Middle frontal gyrus (tissue), 1 donor: ENCODE results near the gene SETD5.
A peak's percentile ranks its signal among the peaks of the same experiment; 100 is the strongest.
"Not testable (repeated sequence)": the region's sequence is repeated elsewhere in the genome, so short reads cannot be mapped to it uniquely, and the experiment has no call there.

Experiments
- DNase-seq: peaks from one replicate; pipeline ENCODE4 v3.0.0-alpha.2; 2015; ENCODE audit warnings: low spot score; ENCODE audit errors: extremely low spot score

The SETD5 gene

DNA sequence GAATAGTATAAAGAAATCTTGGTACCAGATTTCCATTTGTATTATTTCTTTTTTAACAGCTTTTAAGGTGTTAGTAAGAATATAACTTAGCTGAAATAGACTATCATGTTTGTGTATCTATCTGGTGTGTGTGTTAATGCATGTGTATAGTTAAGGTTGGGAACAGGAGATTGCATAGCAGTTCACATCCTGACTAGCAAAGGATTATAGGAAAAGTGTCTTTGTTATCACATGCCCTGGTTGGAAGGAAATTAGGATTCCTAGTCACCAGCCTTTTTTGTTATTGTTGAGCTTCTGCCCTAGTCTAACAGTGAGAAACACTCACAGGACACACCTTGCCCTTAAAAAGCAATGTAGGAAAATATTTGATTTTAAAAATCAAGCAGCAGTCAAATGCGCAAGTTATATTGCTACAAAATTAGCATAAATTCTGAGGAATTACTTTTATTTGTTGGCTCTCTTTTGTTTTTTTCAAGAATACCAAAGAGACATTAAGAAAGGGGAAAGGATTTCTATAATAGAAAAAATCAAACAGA lies 58.2 kb downstream of the SETD5 start:
- no peak for DNase-seq

GRCh38 chr3:9467451-9467850 lies 70.0 kb downstream of the SETD5 start:
- DNase-seq = no peak

DNA sequence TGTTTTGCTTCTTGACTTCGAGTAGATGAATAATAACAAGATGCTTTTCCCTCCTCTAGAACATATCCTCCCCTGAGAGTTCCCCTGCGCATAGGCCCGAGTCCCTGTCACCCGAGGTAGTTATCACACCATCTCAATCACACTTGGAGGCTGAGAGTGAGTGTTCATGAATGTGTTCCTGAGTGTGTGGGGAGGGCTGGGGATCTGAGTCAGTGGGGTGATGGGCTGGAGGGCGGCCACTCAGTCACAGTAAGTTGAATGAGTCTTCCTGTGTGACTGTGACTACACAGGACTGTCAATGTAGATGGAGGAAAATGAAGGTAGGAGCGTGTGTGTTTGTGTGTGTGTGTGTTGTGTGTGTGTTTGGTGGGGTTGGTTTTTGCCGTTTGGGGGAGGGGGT lies 71.0 kb downstream of the SETD5 start:
- DNase-seq = no peak

DNA sequence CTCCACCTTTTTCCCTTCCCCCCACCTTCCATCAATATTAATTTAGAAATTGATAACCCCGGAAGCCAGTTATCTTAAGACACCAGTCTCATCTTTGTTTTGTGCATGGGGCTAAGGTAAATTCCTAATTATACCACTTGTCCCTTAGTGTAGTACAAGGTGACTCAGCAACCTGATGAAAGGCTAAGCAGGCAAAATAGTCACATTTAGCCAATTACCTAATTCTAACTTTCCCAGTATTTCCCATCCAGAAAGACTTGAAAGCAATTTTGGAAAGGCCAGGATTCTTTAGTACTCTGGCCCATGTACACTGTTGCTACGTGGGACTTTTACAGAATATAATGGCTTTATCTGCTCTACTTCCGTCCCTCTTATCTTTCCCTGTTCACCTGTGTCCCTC lies 72.6 kb downstream of the SETD5 start:
- no peak for DNase-seq

DNA sequence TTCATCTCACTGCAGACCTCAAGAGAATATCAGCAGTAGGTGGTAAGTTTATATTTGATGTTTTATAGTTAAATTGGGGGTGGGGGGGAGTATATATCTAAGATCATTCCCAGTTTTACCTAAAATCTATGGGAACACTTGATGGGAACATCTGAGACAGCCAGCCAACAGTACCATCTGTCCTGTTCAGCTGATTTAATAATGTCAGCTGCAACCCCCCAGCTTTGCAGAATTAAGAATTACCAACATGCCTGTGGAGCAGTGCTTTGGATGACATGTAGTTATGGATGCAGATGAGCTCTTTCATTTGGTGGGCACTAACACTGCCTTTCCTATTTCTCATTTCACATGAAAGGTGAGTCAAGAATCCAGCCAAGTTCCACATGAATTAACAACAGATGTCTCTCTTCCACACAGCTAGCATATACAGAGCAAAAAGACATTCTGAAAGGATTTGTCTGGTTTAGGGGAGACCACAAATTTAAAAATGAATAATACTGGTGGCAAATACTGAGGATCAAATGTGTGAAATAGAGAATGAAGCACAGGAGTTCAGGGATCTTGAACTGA lies 76.2 kb downstream of the SETD5 start:
- DNase-seq = no peak

DNA sequence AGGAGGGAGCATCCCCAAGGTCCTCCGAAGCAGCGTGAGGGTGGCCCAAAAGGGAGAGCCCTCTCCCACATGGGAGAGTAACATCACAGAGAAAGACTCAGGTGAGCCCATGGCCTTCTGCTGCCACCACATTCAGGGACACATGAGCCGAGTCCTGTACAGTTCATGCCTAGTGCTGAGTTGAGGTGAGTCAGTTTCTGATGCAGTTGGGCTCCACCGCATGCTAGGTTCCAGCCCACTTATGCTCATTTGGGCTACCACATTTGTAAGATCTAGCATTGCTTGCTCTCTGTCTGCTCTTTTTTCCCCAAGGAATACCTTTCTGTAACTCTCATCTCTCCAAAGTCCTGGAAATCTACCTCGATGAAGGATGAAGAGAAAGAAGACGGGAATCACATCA lies 77.1 kb downstream of the SETD5 start:
- DNase-seq = no peak

DNA sequence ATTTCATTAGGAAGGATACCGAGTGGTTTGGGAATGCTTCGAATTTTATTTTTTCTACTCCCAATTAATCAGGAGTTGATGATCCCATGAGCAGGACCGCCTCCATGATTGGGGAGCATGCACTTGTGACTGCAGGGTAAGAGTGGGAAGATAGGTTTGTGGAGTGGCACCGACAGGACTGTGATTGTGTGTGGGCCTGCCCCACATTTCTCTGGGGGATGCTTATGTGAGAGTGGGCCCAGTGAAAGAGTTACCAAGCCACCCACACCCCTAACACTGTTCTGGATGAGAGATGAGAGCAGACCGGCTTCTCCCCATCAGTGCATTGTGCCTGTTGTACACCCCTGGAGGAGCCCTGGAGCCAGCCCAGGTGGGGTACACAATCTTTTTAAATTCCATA lies 79.5 kb downstream of the SETD5 start:
- no peak for DNase-seq

DNA sequence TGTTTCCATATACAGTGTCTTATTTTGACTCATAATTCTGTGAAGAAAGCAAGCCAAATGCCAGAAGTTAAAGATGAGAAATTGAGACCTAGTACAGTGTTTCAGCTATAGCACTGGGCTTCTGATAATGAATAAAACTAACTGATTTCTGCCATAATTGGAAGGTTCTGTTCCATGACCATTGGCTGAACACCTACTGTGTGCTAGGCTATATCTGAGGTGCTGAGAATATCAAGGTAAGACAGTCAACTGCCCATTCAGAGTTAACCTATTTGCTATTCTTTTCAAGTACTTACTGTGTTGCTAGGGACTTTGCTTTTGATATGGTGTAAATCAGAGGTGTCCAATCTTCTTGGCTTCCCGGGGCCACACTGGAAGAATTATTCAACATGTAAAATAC lies 82.8 kb downstream of the SETD5 start:
- DNase-seq = no peak

- DNase-seq = no peak
Measured at GRCh38 chr3:9485248-9485647, 87.8 kb downstream of the SETD5 start.

DNA sequence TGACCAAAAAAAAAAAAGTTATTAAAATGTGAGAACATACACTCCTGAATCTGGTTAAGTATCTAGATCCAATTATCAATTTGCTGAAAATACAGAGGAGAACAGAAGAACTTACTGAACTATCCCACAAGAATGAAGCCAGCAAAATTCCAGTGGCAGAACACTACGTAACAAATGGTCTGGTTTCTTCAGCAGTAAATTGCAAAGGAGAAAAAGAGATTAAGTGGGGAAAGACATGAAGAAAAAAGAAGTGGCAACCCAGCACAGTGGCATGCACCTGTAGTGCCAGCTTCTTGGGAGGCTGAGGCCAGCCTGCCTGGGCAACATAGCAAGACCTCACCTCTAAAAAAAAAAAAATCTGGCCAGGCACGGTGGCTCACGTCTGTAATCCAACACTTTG lies 94.1 kb downstream of the SETD5 start:
- DNase-seq = no peak

GRCh38 chr3:9494036-9494435 lies 96.6 kb downstream of the SETD5 start:
- DNase-seq = not testable (repeated sequence)

DNA sequence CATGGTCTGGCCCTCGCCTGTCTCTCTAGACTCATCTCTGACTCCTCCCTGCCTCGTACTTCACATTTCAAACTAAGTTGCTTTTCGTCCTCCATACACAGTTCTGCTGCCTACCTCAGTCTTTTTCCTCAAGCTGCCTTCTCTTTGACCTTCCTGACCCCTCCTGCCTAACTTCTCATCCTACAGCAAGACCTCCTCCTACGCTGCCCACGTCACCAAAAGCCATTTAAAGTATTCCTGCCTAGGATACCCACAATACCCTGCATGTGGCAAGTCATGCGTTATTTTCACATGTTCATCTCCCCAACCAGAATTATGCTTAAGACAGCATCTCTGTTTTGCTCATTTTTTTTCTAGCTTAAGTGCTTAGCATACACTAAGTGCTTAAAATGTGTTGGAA lies 99.5 kb downstream of the SETD5 start:
- no peak for DNase-seq

DNA sequence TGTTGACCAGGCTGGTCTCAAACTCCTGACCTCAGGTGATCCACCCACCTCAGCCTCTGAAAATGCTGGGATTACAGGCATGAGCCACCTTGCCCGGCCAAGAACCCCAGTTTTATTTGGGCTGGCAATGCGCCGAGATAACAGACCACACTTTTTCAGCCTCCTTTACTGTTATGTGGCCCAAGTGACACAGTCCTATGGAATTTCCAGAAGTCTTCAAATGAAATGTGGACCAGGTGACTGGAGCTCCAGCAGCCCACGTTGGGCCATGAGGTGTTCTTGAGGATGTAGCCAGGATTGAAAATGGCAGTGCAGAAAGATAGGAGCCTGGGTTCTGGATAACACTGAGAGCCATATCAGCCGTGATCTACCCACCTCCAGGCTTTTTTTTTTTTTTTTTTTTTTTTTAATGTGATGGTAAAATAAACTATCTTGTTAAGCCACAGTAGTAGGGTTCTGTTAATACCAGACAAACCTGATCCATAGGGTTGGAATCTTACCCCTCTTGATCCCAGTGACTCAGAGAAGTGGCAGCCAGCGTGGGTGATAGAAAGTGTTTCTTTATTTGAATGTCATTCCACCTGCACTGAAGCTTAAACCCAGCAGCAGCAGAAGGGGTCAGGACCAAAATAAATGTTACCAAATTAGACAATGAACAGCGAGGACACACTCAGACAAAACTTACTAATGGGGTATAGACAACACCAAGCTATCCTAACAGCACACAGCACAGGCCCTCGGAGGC lies 100.6 kb downstream of the SETD5 start:
- no peak for DNase-seq

GRCh38 chr3:9498781-9499180 lies 101.4 kb downstream of the SETD5 start:
- DNase-seq = no peak

- DNase-seq = no peak
Measured at GRCh38 chr3:9499455-9500107, 102.2 kb downstream of the SETD5 start.

GRCh38 chr3:9500108-9501050 lies 103.0 kb downstream of the SETD5 start:
- DNase-seq = no peak

- DNase-seq = no peak
Measured at GRCh38 chr3:9501226-9501625, 103.8 kb downstream of the SETD5 start.

GRCh38 chr3:9503283-9503682 lies 105.9 kb downstream of the SETD5 start:
- DNase-seq = peak; percentile 47

- DNase-seq = no peak
Measured at GRCh38 chr3:9507586-9508578, 110.5 kb downstream of the SETD5 start.

- DNase-seq = no peak
Measured at GRCh38 chr3:9508781-9509180, 111.4 kb downstream of the SETD5 start.
